ENCODE data around the gene TNFRSF21. TPM values are rescaled to one million over a fixed set of nuclear protein-coding genes. Genes with fewer than 3 reads are reported as not detected.

Gene TNFRSF21
- total RNA-seq, 1 experiment from 2014 or later, result 172 TPM

DNA sequence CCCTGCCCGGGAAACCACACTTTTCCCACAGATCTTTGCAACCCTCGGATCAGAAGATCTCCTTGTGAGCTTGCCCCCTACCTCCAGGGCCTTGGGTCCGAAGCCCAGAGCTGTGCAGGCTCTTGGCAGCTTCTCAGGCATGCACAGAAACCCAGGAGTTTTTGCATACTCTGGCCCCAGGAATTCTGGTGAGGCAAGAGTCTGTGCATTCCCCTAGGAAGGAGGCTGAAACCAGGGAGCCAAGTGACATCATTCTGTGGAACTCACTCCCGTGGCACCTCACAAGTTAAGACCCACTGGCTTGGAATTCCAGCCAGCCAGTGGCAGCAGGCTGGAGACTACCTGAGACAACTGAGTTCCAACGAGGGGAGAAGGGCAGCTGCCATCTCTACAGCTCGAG, 100.1 kb downstream of the TNFRSF21 start:
- H2AFZ ChIP-seq, result no peak overlapping the region
- H4K20me1 ChIP-seq (ENCODE audit: insufficient read depth), result no peaks in the 10 kb centered on the region
- H3K4me2 ChIP-seq, result no peak overlapping the region
- intact Hi-C loops (cut with micrococcal nuclease; ENCODE audit: unreplicated experiment), result no loop called here
- H3K27ac ChIP-seq, result no peak overlapping the region
- H3F3A ChIP-seq (ENCODE audit: insufficient read depth, low read depth), result no peaks in the 10 kb centered on the region
- no TSS peak for BruUV-seq (replicated peaks)
- H3K9me2 ChIP-seq (ENCODE audit: insufficient read depth), result no peaks in the 10 kb centered on the region
- ChIA-PET POLR2A (ENCODE audit: unreplicated experiment) (no interaction called here), CTCF (no interaction called here)
- H3K79me2 ChIP-seq (ENCODE audit: low read depth), result no peaks in the 10 kb centered on the region
- peaks cover 6% of the 10 kb centered on the region for H3K9me3 ChIP-seq (ENCODE audit: insufficient read depth, low read depth)
- no peaks in the 10 kb centered on the region for H3K36me3 ChIP-seq (ENCODE audit: low read depth)
- no peak overlapping the region for H3K4me3 ChIP-seq
- peaks cover 7% of the 10 kb centered on the region; the same call in 1 of the 2 replicates for H3K4me1 ChIP-seq (replicated peaks; ENCODE audit: insufficient read depth)
- H3K27me3 ChIP-seq (ENCODE audit: insufficient read depth, low read depth), result no peaks in the 10 kb centered on the region
- no peak for DNase-seq
- TF ChIP-seq, protein P1, sequence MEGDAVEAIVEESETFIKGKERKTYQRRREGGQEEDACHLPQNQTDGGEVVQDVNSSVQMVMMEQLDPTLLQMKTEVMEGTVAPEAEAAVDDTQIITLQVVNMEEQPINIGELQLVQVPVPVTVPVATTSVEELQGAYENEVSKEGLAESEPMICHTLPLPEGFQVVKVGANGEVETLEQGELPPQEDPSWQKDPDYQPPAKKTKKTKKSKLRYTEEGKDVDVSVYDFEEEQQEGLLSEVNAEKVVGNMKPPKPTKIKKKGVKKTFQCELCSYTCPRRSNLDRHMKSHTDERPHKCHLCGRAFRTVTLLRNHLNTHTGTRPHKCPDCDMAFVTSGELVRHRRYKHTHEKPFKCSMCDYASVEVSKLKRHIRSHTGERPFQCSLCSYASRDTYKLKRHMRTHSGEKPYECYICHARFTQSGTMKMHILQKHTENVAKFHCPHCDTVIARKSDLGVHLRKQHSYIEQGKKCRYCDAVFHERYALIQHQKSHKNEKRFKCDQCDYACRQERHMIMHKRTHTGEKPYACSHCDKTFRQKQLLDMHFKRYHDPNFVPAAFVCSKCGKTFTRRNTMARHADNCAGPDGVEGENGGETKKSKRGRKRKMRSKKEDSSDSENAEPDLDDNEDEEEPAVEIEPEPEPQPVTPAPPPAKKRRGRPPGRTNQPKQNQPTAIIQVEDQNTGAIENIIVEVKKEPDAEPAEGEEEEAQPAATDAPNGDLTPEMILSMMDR (conservative IDR thresholded peaks at IDR 0.05), result no peak
- TF ChIP-seq EZH2 (IDR thresholded peaks at IDR 0.05; ENCODE audit: low read depth), result no peak

DNA sequence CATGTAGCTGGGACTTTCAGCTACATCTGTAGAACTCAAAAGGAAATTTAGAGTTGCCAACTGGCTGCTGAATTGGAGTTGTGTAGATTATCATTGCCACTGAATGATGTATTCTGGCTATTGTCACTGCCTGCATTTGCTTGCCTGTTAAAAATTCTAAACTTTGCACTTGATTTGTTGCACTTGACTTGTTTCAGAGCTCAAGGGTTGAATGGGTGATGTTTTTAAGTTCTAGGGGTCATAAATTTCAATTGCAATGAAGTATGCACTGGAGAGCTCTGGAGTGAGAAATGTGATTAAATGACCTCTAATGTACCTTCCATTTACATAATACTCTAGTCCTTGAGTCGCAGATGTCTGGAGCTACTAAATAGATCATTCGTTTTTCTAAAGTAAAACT, 102.4 kb downstream of the TNFRSF21 start:
- Histone ChIP-seq H3F3A (ENCODE audit: insufficient read depth, low read depth) (no peaks in the 10 kb centered on the region), H3K9me3 (ENCODE audit: insufficient read depth, low read depth) (no peaks in the 10 kb centered on the region; the same call in 1 of the 2 replicates), H3K27me3 (ENCODE audit: insufficient read depth, low read depth) (no peaks in the 10 kb centered on the region), H4K20me1 (ENCODE audit: insufficient read depth) (no peaks in the 10 kb centered on the region), H3K9me2 (ENCODE audit: insufficient read depth) (no peaks in the 10 kb centered on the region), H3K79me2 (ENCODE audit: low read depth) (no peaks in the 10 kb centered on the region), H3K4me3 (no peak overlapping the region), H2AFZ (no peak overlapping the region), H3K4me1 (replicated peaks; ENCODE audit: insufficient read depth) (peaks cover 21% of the 10 kb centered on the region; the same call in 1 of the 2 replicates), H3K4me2 (no peak overlapping the region), H3K36me3 (ENCODE audit: low read depth) (no peaks in the 10 kb centered on the region), H3K27ac (no peak overlapping the region)
- TF ChIP-seq, protein P1 (conservative IDR thresholded peaks at IDR 0.05), result no peak
- no peak for TF ChIP-seq EZH2 (IDR thresholded peaks at IDR 0.05; ENCODE audit: low read depth)
- ChIA-PET CTCF (no interaction called here), POLR2A (ENCODE audit: unreplicated experiment) (interaction anchor here (0.9 kb wide), 1 partner anchor 65 kb away, joined by 4 read pairs; no protein-coding TSS in a partner anchor)
- intact Hi-C loops (cut with micrococcal nuclease; ENCODE audit: unreplicated experiment), result no loop called here
- DNase-seq, result no peak
- no TSS peak for BruUV-seq (replicated peaks)

DNA sequence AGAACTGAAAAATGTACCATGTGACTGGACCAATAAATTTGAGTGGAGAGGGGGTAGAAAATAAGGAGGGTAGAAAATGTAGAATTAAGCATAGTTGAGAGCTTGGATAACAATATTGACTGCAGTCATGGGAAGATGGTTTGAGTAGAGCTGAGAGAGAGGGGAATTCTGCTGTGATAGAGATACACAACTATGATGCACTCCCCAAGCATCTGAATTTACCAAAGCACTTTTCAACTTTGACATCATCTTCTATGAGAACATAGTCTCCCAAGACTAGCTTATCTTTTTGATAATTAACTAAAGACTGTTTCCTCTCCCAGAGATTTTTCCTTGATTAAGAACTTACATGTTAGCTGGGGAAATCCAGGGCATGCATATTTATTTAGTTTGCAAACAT, 103.1 kb downstream of the TNFRSF21 start:
- H3K36me3 ChIP-seq (ENCODE audit: low read depth), result no peaks in the 10 kb centered on the region
- no peak for DNase-seq
- H3K79me2 ChIP-seq (ENCODE audit: low read depth), result no peaks in the 10 kb centered on the region
- H3K9me2 ChIP-seq (ENCODE audit: insufficient read depth), result no peaks in the 10 kb centered on the region
- no peaks in the 10 kb centered on the region for H4K20me1 ChIP-seq (ENCODE audit: insufficient read depth)
- ChIA-PET POLR2A (ENCODE audit: unreplicated experiment) (interaction anchor here (0.9 kb wide), 1 partner anchor 64 kb away, joined by 4 read pairs; no protein-coding TSS in a partner anchor), CTCF (no interaction called here)
- BruUV-seq (replicated peaks), result no TSS peak
- no peak for TF ChIP-seq EZH2 (IDR thresholded peaks at IDR 0.05; ENCODE audit: low read depth)
- TF ChIP-seq, protein P1 (conservative IDR thresholded peaks at IDR 0.05), result no peak
- H3F3A ChIP-seq (ENCODE audit: insufficient read depth, low read depth), result no peaks in the 10 kb centered on the region
- H3K4me1 ChIP-seq (replicated peaks; ENCODE audit: insufficient read depth), result peaks cover 21% of the 10 kb centered on the region; the same call in 1 of the 2 replicates
- H3K27me3 ChIP-seq (ENCODE audit: insufficient read depth, low read depth), result no peaks in the 10 kb centered on the region
- no peaks in the 10 kb centered on the region for H3K9me3 ChIP-seq (ENCODE audit: insufficient read depth, low read depth)
- no peak overlapping the region for H2AFZ ChIP-seq
- intact Hi-C loops (cut with micrococcal nuclease; ENCODE audit: unreplicated experiment), result no loop called here
- H3K27ac ChIP-seq, result no peak overlapping the region
- no peak overlapping the region for H3K4me2 ChIP-seq
- no peak overlapping the region for H3K4me3 ChIP-seq
